Type B pancreatic cell (in vitro differentiated cells): Measurements from ENCODE around the gene SGCA. TPM values are rescaled to one million over a fixed set of nuclear protein-coding genes. Genes with fewer than 3 reads are reported as not detected.
A peak's percentile ranks its signal among the peaks of the same experiment; 100 is the strongest.

Experiments
- DNase-seq: peaks from one replicate; pipeline ENCODE4 v3.0.0; 2021; ENCODE audit warnings: mixed read lengths; ENCODE audit not compliant: unreplicated experiment; ENCODE audit errors: extremely low spot score
- H3K27ac Mint-ChIP-seq: 2 replicates; pipeline ENCODE4 v1.8.0; 2021; ENCODE audit warnings: mild to moderate bottlenecking, mixed read lengths
- H3K27me3 Mint-ChIP-seq: 2 replicates; pipeline ENCODE4 v1.8.0; 2021; ENCODE audit warnings: mixed read lengths
- H3K36me3 Mint-ChIP-seq: 2 replicates; pipeline ENCODE4 v1.8.0; 2021; ENCODE audit warnings: mixed read lengths
- H3K4me1 Mint-ChIP-seq: one replicate; pipeline ENCODE4 v1.8.0; 2021; ENCODE audit warnings: mixed read lengths; ENCODE audit not compliant: unreplicated experiment
- H3K4me3 Mint-ChIP-seq: 2 replicates; pipeline ENCODE4 v1.8.0; 2021; ENCODE audit warnings: mild to moderate bottlenecking, mixed read lengths
- H3K9me3 Mint-ChIP-seq: 2 replicates; pipeline ENCODE4 v1.8.0; 2021; ENCODE audit warnings: mixed read lengths
- total RNA-seq: library from RNA; stranded (reverse); gene quantifications from 2 replicates; pipeline ENCODE4 v1.2.1, GENCODE V29; 2021; ENCODE audit warnings: low replicate concordance
- TF ChIP-seq, protein P1 (sequence below): fragments of 200-600 bp; sonication (generic); conservative IDR thresholded peaks from 2 replicates; pipeline ENCODE4 v1.5.0; 2021; ENCODE audit warnings: antibody characterized with exemption, mild to moderate bottlenecking

Gene SGCA
- total RNA-seq, 1 donor from 2014 or later = 0.72 TPM

DNA sequence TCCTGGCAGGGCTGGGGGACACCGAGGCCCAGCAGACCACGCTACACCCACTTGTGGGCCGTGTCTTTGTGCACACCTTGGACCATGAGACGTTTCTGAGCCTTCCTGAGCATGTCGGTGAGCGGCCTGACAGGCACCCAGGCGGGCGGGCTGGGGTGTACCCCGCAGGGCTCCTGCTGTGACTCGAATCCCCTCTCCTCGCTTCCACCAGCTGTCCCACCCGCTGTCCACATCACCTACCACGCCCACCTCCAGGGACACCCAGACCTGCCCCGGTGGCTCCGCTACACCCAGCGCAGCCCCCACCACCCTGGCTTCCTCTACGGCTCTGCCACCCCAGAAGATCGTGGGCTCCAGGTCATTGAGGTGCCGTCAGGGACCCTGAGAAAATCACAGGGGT lies 1.6 kb downstream of the SGCA start:
- TF ChIP-seq, protein P1, sequence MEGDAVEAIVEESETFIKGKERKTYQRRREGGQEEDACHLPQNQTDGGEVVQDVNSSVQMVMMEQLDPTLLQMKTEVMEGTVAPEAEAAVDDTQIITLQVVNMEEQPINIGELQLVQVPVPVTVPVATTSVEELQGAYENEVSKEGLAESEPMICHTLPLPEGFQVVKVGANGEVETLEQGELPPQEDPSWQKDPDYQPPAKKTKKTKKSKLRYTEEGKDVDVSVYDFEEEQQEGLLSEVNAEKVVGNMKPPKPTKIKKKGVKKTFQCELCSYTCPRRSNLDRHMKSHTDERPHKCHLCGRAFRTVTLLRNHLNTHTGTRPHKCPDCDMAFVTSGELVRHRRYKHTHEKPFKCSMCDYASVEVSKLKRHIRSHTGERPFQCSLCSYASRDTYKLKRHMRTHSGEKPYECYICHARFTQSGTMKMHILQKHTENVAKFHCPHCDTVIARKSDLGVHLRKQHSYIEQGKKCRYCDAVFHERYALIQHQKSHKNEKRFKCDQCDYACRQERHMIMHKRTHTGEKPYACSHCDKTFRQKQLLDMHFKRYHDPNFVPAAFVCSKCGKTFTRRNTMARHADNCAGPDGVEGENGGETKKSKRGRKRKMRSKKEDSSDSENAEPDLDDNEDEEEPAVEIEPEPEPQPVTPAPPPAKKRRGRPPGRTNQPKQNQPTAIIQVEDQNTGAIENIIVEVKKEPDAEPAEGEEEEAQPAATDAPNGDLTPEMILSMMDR = no peak
- Mint-ChIP-seq H3K36me3 (no peaks in the 10 kb centered on the region), H3K4me3 (no peak overlapping the region), H3K9me3 (no peaks in the 10 kb centered on the region), H3K4me1 (peaks cover 8% of the 10 kb centered on the region), H3K27ac (no peak overlapping the region), H3K27me3 (peaks cover 8% of the 10 kb centered on the region)
- DNase-seq = no peak

DNA sequence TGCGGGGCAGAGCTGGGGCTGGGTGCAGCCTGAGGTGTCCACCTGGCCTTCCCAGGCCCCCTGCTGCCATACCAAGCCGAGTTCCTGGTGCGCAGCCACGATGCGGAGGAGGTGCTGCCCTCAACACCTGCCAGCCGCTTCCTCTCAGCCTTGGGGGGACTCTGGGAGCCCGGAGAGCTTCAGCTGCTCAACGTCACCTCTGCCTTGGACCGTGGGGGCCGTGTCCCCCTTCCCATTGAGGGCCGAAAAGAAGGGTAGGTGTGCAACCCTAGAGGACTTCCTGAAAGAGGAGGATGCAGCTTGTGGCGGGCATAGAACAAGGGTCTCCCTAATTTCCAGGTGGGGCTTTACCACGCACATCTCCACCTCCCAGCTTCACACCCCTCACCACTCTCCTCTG lies 2.5 kb downstream of the SGCA start:
- no peak for DNase-seq
- H3K4me3 Mint-ChIP-seq = no peak overlapping the region
- TF ChIP-seq, protein P1 = no peak
- no peaks in the 10 kb centered on the region for H3K36me3 Mint-ChIP-seq
- peaks cover 5% of the 10 kb centered on the region for H3K27me3 Mint-ChIP-seq
- H3K9me3 Mint-ChIP-seq = no peaks in the 10 kb centered on the region
- peaks cover 17% of the 10 kb centered on the region for H3K4me1 Mint-ChIP-seq
- H3K27ac Mint-ChIP-seq = no peak overlapping the region

DNA sequence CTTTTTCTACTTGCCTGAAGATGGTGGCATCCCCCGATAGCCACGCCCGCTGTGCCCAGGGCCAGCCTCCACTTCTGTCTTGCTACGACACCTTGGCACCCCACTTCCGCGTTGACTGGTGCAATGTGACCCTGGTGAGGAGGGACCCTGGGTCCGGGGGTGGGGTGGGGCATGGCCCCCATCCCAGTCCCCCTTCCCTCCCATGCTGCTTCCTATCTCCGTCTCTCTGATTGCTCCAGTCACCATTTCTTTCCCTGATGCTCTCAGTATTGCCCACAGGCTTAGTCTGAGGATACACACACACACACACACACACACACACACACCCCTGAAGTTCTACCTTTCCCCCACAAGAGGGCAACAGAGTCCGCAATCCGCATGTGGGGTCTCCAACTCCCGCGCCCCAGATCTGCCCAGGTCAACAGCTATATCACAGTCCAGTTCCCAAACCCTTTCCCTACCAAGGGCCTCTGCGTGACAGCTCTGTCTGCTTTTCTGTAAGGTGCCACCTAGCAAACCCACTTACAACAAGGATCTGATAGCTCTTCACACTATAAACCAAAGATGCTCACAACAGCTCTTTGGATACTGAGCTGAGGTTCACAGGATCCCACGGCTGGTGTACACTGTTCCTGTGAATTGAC lies 3.4 kb downstream of the SGCA start:
- TF ChIP-seq, protein P1 = peak; percentile 80
- H3K4me1 Mint-ChIP-seq = peaks cover 21% of the 10 kb centered on the region
- H3K9me3 Mint-ChIP-seq = no peaks in the 10 kb centered on the region
- peak overlapping the region; percentile 69 for H3K4me3 Mint-ChIP-seq
- H3K27ac Mint-ChIP-seq = peak overlapping the region; percentile 49
- no peak for DNase-seq
- no peaks in the 10 kb centered on the region for H3K36me3 Mint-ChIP-seq
- peaks cover 5% of the 10 kb centered on the region for H3K27me3 Mint-ChIP-seq

DNA sequence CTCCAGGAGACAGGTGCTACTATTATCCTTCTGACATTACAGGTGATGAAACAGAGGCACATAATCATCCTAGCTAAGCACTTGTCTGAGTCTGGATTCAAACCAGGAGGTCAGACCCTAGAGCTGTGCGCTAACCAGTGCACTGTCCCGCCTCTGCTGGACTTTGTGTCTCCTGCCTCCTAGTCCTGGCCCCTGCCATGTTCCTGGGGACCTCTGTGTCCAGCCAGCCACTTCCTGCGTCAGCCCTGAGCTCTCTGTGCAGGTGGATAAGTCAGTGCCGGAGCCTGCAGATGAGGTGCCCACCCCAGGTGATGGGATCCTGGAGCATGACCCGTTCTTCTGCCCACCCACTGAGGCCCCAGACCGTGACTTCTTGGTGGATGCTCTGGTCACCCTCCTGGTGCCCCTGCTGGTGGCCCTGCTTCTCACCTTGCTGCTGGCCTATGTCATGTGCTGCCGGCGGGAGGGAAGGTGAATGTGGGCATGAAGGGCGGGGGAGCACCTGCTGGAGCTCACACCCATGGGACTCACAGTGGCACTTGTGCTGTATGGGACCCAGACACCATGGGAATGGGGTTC lies 4.2 kb downstream of the SGCA start:
- no peak overlapping the region for H3K27ac Mint-ChIP-seq
- H3K4me1 Mint-ChIP-seq = peaks cover 21% of the 10 kb centered on the region
- no peaks in the 10 kb centered on the region for H3K36me3 Mint-ChIP-seq
- DNase-seq = no peak
- H3K4me3 Mint-ChIP-seq = no peak overlapping the region
- H3K9me3 Mint-ChIP-seq = no peaks in the 10 kb centered on the region
- TF ChIP-seq, protein P1 = no peak
- peaks cover 5% of the 10 kb centered on the region for H3K27me3 Mint-ChIP-seq

DNA sequence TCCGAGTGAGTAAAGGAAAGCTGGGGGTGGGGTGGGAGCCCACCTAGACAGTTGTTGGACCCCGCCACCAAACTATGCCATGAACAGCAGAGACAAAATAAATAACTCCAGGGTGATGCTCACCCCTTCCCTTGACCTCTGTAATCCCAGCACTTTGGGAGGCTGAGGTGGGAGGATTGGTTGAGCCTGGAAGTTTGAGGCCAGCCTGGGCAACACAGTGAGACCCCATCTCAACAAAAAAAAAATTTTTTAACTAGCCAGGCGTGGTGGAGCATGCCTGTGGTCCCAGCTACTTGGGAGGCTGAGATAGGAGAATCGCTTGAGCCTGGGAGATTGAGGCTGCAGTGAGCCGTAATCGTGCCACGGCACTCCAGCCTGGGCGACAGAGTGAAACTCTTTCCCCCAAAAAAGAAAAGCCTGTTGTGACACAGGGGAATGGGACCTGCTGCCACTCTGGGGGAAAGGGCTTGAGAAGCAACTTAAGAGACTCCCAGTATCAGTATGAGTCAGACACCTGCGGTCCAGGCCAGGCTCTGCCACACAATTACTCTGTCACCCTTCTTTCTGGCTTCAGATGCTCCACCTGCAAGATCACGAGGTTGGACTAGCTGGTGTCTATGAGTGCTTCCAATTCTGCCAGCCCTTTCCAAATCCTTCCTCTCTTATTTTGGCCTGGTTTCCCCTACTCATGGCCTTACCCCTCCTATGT lies 5.0 kb downstream of the SGCA start:
- no peak overlapping the region for H3K4me3 Mint-ChIP-seq
- peaks cover 5% of the 10 kb centered on the region for H3K27me3 Mint-ChIP-seq
- DNase-seq = no peak
- no peaks in the 10 kb centered on the region for H3K36me3 Mint-ChIP-seq
- H3K27ac Mint-ChIP-seq = no peak overlapping the region
- H3K4me1 Mint-ChIP-seq = peaks cover 21% of the 10 kb centered on the region
- TF ChIP-seq, protein P1 = no peak
- H3K9me3 Mint-ChIP-seq = no peaks in the 10 kb centered on the region
